VCaP (cell line): Measurements from ENCODE around the gene METAP1D.
A peak's percentile ranks its signal among the peaks of the same experiment; 100 is the strongest.

Source experiments
- H3K27ac ChIP-seq: fragments of 450-650 bp; 2 replicates; pipeline ENCODE4 v1.5.1; 2017
- CTCF ChIP-seq: fragments of 450-650 bp; conservative IDR thresholded peaks from 2 replicates; pipeline ENCODE4 v1.5.1; 2017; ENCODE audit warnings: mild to moderate bottlenecking, moderate library complexity

Gene METAP1D

GRCh38 chr2:172092716-172093415 is 93.1 kb downstream of the METAP1D start:
- TF ChIP-seq CTCF = no peak
- H3K27ac ChIP-seq = no peak overlapping the region

GRCh38 chr2:172093416-172094293 is 93.9 kb downstream of the METAP1D start:
- TF ChIP-seq CTCF = no peak
- H3K27ac ChIP-seq = peak overlapping the region; percentile 89

GRCh38 chr2:172094294-172095145 is 94.8 kb downstream of the METAP1D start:
- no peak for TF ChIP-seq CTCF
- peak overlapping the region; percentile 89 for H3K27ac ChIP-seq

GRCh38 chr2:172095146-172095904 is 95.6 kb downstream of the METAP1D start:
- peak overlapping the region; percentile 89 for H3K27ac ChIP-seq
- no peak for TF ChIP-seq CTCF

GRCh38 chr2:172095905-172096625 is 96.3 kb downstream of the METAP1D start:
- peak overlapping the region; percentile 89 for H3K27ac ChIP-seq
- TF ChIP-seq CTCF = peak; percentile 38

- no peak for TF ChIP-seq CTCF
- H3K27ac ChIP-seq = peak overlapping the region; percentile 89
These were observed 97.1 kb downstream of the METAP1D start for GRCh38 chr2:172096626-172097547.
